HEK293T (cell line): ENCODE data around the gene BACH2.

Experiments
- CTCF ChIA-PET: fragments of 350-600 bp; formaldehyde crosslinking; extraction: SDS; loops from one replicate; lab custom pipeline; 2021; ENCODE audit warnings: antibody characterized with exemption, inconsistent platforms; lab: Yijun Ruan, JAX
- POLR2A ChIA-PET: fragments of 350-600 bp; formaldehyde crosslinking; extraction: SDS; loops from one replicate; lab custom pipeline; 2020; ENCODE audit warnings: antibody characterized with exemption, inconsistent platforms; lab: Yijun Ruan, JAX
- DNase-seq: peaks from one replicate; pipeline ENCODE4 v3.0.0; 2012; ENCODE audit warnings: mixed read lengths; ENCODE audit errors: extremely low spot score
- ARNT ChIP-seq: fragments of 450-650 bp; IDR thresholded peaks from 2 replicates; pipeline ENCODE4 v1.6.1; 2017; ENCODE audit warnings: mild to moderate bottlenecking
- BHLHE40 ChIP-seq: fragments of 450-650 bp; IDR thresholded peaks from 2 replicates; pipeline ENCODE4 v1.6.1; 2016; ENCODE audit warnings: mild to moderate bottlenecking, moderate library complexity, borderline replicate concordance
- CTBP1 ChIP-seq: fragments of 450-650 bp; IDR thresholded peaks from 2 replicates; pipeline ENCODE4 v1.6.1; 2016; ENCODE audit warnings: borderline replicate concordance
- ELF4 ChIP-seq: fragments of 450-650 bp; IDR thresholded peaks from 2 replicates; pipeline ENCODE4 v1.6.1; 2017; ENCODE audit warnings: antibody characterized with exemption
- FOXA1 ChIP-seq: fragments of 450-650 bp; IDR thresholded peaks from 2 replicates; pipeline ENCODE4 v1.6.1; 2016; ENCODE audit warnings: mild to moderate bottlenecking
- FOXK2 ChIP-seq: fragments of 450-650 bp; IDR thresholded peaks from 2 replicates; pipeline ENCODE4 v1.6.1; 2016; ENCODE audit warnings: mild to moderate bottlenecking
- FOXM1 ChIP-seq: fragments of 450-650 bp; IDR thresholded peaks from 2 replicates; pipeline ENCODE4 v1.6.1; 2017; ENCODE audit warnings: mild to moderate bottlenecking, borderline replicate concordance
- HDGF ChIP-seq: fragments of 450-650 bp; IDR thresholded peaks from 2 replicates; pipeline ENCODE4 v1.6.1; 2017; ENCODE audit warnings: antibody characterized with exemption, borderline replicate concordance
- L3MBTL2 ChIP-seq: fragments of 450-650 bp; conservative IDR thresholded peaks from 2 replicates; pipeline ENCODE4 v1.6.1; 2016; ENCODE audit warnings: mild to moderate bottlenecking
- LEF1 ChIP-seq: fragments of 450-650 bp; IDR thresholded peaks from 2 replicates; pipeline ENCODE4 v1.6.1; 2017; ENCODE audit warnings: mild to moderate bottlenecking, borderline replicate concordance
- NFRKB ChIP-seq: fragments of 450-650 bp; IDR thresholded peaks from 2 replicates; pipeline ENCODE4 v1.6.1; 2016; ENCODE audit warnings: mild to moderate bottlenecking, moderate library complexity
- PKNOX1 ChIP-seq: fragments of 450-650 bp; IDR thresholded peaks from 2 replicates; pipeline ENCODE4 v1.6.1; 2016
- SP1 ChIP-seq: fragments of 450-650 bp; IDR thresholded peaks from 2 replicates; pipeline ENCODE4 v1.6.1; 2017
- SUZ12 ChIP-seq: fragments of 450-650 bp; IDR thresholded peaks from 2 replicates; pipeline ENCODE4 v1.6.1; 2016; ENCODE audit warnings: mild to moderate bottlenecking
- TARDBP ChIP-seq: fragments of 450-650 bp; IDR thresholded peaks from 2 replicates; pipeline ENCODE4 v1.6.1; 2016
- ZNF384 ChIP-seq: fragments of 450-650 bp; IDR thresholded peaks from 2 replicates; pipeline ENCODE4 v1.6.1; 2016

The BACH2 gene

GRCh38 chr6:90098001-90098531, 198.6 kb downstream of the BACH2 start:
- ChIA-PET CTCF (no interaction called here), POLR2A (no interaction called here)
- no peak for TF ChIP-seq SUZ12
- TF ChIP-seq LEF1, result no peak
- no peak for TF ChIP-seq BHLHE40
- no peak for TF ChIP-seq ARNT
- TF ChIP-seq TARDBP, result no peak
- TF ChIP-seq FOXK2, result no peak
- peak; percentile 25 for DNase-seq

- no peak for DNase-seq
- TF ChIP-seq FOXK2, result no peak
- no peak for TF ChIP-seq BHLHE40
- TF ChIP-seq NFRKB, result no peak
- TF ChIP-seq SUZ12, result no peak
- TF ChIP-seq LEF1, result no peak
- no peak for TF ChIP-seq TARDBP
- no peak for TF ChIP-seq SP1
- TF ChIP-seq ZNF384, result no peak
- TF ChIP-seq L3MBTL2, result no peak
- TF ChIP-seq ELF4, result no peak
- no peak for TF ChIP-seq FOXA1
- no peak for TF ChIP-seq FOXM1
- TF ChIP-seq CTBP1, result no peak
- no peak for TF ChIP-seq PKNOX1
- TF ChIP-seq HDGF, result no peak
- TF ChIP-seq ARNT, result no peak
- POLR2A ChIA-PET, result no interaction called here
- CTCF ChIA-PET, result no interaction called here
Observed at GRCh38 chr6:90097356-90097755, 199.3 kb downstream of the BACH2 start.

GRCh38 chr6:90096818-90097217, 199.8 kb downstream of the BACH2 start:
- DNase-seq, result no peak
- TF ChIP-seq ARNT, result no peak
- no peak for TF ChIP-seq SP1
- TF ChIP-seq SUZ12, result no peak
- no peak for TF ChIP-seq ZNF384
- TF ChIP-seq FOXM1, result no peak
- TF ChIP-seq TARDBP, result no peak
- no peak for TF ChIP-seq CTBP1
- TF ChIP-seq NFRKB, result no peak
- TF ChIP-seq FOXK2, result no peak
- TF ChIP-seq PKNOX1, result no peak
- TF ChIP-seq LEF1, result no peak
- TF ChIP-seq ELF4, result no peak
- TF ChIP-seq L3MBTL2, result no peak
- CTCF ChIA-PET, result interaction anchor here (0.6 kb wide), 1 partner anchor 111 kb away, joined by 3 read pairs; no protein-coding TSS in a partner anchor
- POLR2A ChIA-PET, result no interaction called here

- ChIA-PET POLR2A (no interaction called here), CTCF (no interaction called here)
- TF ChIP-seq SUZ12 (no peak), PKNOX1 (no peak), LEF1 (no peak), ZNF384 (no peak), SP1 (no peak), L3MBTL2 (no peak), CTBP1 (no peak), ELF4 (no peak), FOXK2 (no peak), NFRKB (no peak), TARDBP (no peak), BHLHE40 (no peak), ARNT (no peak), FOXA1 (no peak), FOXM1 (no peak), HDGF (no peak)
- DNase-seq, result no peak
Observed at GRCh38 chr6:90095788-90096187, 200.9 kb downstream of the BACH2 start.

GRCh38 chr6:90095145-90095544, 201.5 kb downstream of the BACH2 start:
- CTCF ChIA-PET, result interaction anchor here (0.7 kb wide), 1 partner anchor 246 kb away, joined by 10 read pairs; no protein-coding TSS in a partner anchor
- no peak for DNase-seq
- TF ChIP-seq BHLHE40 (no peak), CTBP1 (no peak), FOXK2 (no peak), NFRKB (no peak), SP1 (no peak), SUZ12 (no peak), ELF4 (no peak), TARDBP (no peak), L3MBTL2 (no peak)
- POLR2A ChIA-PET, result no interaction called here

GRCh38 chr6:90093558-90094073, 203.0 kb downstream of the BACH2 start:
- POLR2A ChIA-PET, result no interaction called here
- CTCF ChIA-PET, result no interaction called here
- no peak for TF ChIP-seq FOXA1
- TF ChIP-seq PKNOX1, result no peak
- TF ChIP-seq NFRKB, result no peak
- TF ChIP-seq L3MBTL2, result no peak
- no peak for TF ChIP-seq ELF4
- TF ChIP-seq FOXK2, result no peak

More at GRCh38 chr6:90093558-90094073, 203.0 kb downstream of the BACH2 start:
- no peak for DNase-seq
